Neuronal stem cell (in vitro differentiated cells): Measurements from ENCODE around the gene TRAF3.

Experiments
- DNase-seq: peaks from one replicate; pipeline ENCODE4 v3.0.0-alpha.2; 2013; ENCODE audit warnings: low spot score
- H2AFZ ChIP-seq: one replicate; pipeline ENCODE4 v1.6.1; 2013; ENCODE audit warnings: mild to moderate bottlenecking, low read length, inconsistent platforms
- H2AK5ac ChIP-seq: 2 replicates; pipeline ENCODE4 v1.6.1; 2013; ENCODE audit warnings: low read depth, mild to moderate bottlenecking, inconsistent platforms, low read length, moderate library complexity, mixed read lengths
- H2BK120ac ChIP-seq: 2 replicates; pipeline ENCODE4 v1.6.1; 2013; ENCODE audit warnings: low read depth, mild to moderate bottlenecking, inconsistent platforms, low read length, moderate library complexity, mixed read lengths
- H2BK12ac ChIP-seq: one replicate; pipeline ENCODE4 v1.6.1; 2013; ENCODE audit warnings: low read length, inconsistent platforms
- H2BK15ac ChIP-seq: 2 replicates; pipeline ENCODE4 v1.6.1; 2013; ENCODE audit warnings: mild to moderate bottlenecking, low read length, inconsistent platforms, mixed read lengths
- H2BK5ac ChIP-seq: one replicate; pipeline ENCODE4 v1.6.1; 2013; ENCODE audit warnings: inconsistent platforms, mild to moderate bottlenecking, low read length, moderate library complexity
- H3K14ac ChIP-seq: one replicate; pipeline ENCODE4 v1.6.1; 2013; ENCODE audit warnings: low read length, inconsistent platforms
- H3K18ac ChIP-seq: 2 replicates; pipeline ENCODE4 v1.6.1; 2013; ENCODE audit warnings: low read length, inconsistent platforms
- H3K23ac ChIP-seq: 2 replicates; pipeline ENCODE4 v1.6.1; 2013; ENCODE audit warnings: low read depth, mild to moderate bottlenecking, mixed read lengths, low read length, inconsistent platforms; ENCODE audit not compliant: poor library complexity
- H3K27ac ChIP-seq: replicated peaks from 3 replicates; pipeline ENCODE4 v1.5.1; 2013; ENCODE audit warnings: low read length, inconsistent platforms
- H3K27me3 ChIP-seq, 3 experiments: 2 replicates each; pipeline ENCODE4 v1.6.1; 2013; ENCODE audit warnings: low read length in 3 of 3, mild to moderate bottlenecking in 2 of 3, inconsistent platforms in 1 of 3, low read depth in 1 of 3, mixed read lengths in 1 of 3, moderate library complexity in 1 of 3; ENCODE audit not compliant: control insufficient read depth in 3 of 3, insufficient read depth in 3 of 3
- H3K36me3 ChIP-seq, 2 donors: replicated peaks in 1 of 2; 2 replicates each; pipeline ENCODE4 v1.6.1; 2013; ENCODE audit warnings: low read length in 2 of 2; ENCODE audit not compliant: control insufficient read depth in 2 of 2, insufficient read depth in 2 of 2
- H3K4ac ChIP-seq: 2 replicates; pipeline ENCODE4 v1.6.1; 2013; ENCODE audit warnings: inconsistent platforms, mild to moderate bottlenecking, low read length, moderate library complexity
- H3K4me1 ChIP-seq, 2 donors: 1 replicate in 1 of 2; 2 replicates in 1 of 2; pipeline ENCODE4 v1.6.1; 2013; ENCODE audit warnings: low read length in 2 of 2, low read depth in 1 of 2; ENCODE audit not compliant: control insufficient read depth in 2 of 2, insufficient read depth in 1 of 2
- H3K4me2 ChIP-seq: one replicate; pipeline ENCODE4 v1.6.1; 2013; ENCODE audit warnings: mild to moderate bottlenecking, low read length, inconsistent platforms; ENCODE audit not compliant: insufficient read depth, poor library complexity, severe bottlenecking
- H3K4me3 ChIP-seq, 2 donors: 2 replicates each; pipeline ENCODE4 v1.5.1; 2013; ENCODE audit warnings: low read length in 2 of 2, mild to moderate bottlenecking in 2 of 2, inconsistent platforms in 1 of 2, moderate library complexity in 1 of 2
- H3K79me1 ChIP-seq: one replicate; pipeline ENCODE4 v1.6.1; 2013; ENCODE audit warnings: low read depth, mild to moderate bottlenecking, inconsistent platforms, low read length, moderate library complexity
- H3K9ac ChIP-seq: one replicate; pipeline ENCODE4 v1.6.1; 2013; ENCODE audit warnings: mild to moderate bottlenecking, low read depth, low read length, inconsistent platforms; ENCODE audit not compliant: poor library complexity
- H3K9me3 ChIP-seq, 2 donors: replicated peaks in 1 of 2; 2 replicates each; pipeline versions ENCODE3 to v1.6.1; 2013; ENCODE audit warnings: low read length in 2 of 2, mild to moderate bottlenecking in 2 of 2, inconsistent platforms in 1 of 2, low read depth in 1 of 2, mixed read lengths in 1 of 2, moderate library complexity in 1 of 2; ENCODE audit not compliant: control insufficient read depth in 2 of 2, insufficient read depth in 1 of 2
- H4K8ac ChIP-seq: one replicate; pipeline ENCODE4 v1.6.1; 2013; ENCODE audit warnings: low read depth, mild to moderate bottlenecking, inconsistent platforms, low read length, moderate library complexity
- H4K91ac ChIP-seq: one replicate; pipeline ENCODE4 v1.6.1; 2013; ENCODE audit warnings: low read length, low read depth, mild to moderate bottlenecking, inconsistent platforms; ENCODE audit not compliant: poor library complexity
- WGBS, 2 donors: extraction: QIAGEN DNeasy Blood & Tissue Kit; methylation state at CpG; one replicate each; pipeline ENCODE4 v1.1.7; 2013; ENCODE audit warnings: missing lambda C conversion rate in 2 of 2, mixed read lengths in 1 of 2; ENCODE audit not compliant: insufficient read length in 2 of 2, insufficient replicate concordance in 1 of 2; ENCODE audit errors: extremely low coverage in 2 of 2; 5-methylcytosine and 5-hydroxymethylcytosine counted together

TRAF3 gene

DNA sequence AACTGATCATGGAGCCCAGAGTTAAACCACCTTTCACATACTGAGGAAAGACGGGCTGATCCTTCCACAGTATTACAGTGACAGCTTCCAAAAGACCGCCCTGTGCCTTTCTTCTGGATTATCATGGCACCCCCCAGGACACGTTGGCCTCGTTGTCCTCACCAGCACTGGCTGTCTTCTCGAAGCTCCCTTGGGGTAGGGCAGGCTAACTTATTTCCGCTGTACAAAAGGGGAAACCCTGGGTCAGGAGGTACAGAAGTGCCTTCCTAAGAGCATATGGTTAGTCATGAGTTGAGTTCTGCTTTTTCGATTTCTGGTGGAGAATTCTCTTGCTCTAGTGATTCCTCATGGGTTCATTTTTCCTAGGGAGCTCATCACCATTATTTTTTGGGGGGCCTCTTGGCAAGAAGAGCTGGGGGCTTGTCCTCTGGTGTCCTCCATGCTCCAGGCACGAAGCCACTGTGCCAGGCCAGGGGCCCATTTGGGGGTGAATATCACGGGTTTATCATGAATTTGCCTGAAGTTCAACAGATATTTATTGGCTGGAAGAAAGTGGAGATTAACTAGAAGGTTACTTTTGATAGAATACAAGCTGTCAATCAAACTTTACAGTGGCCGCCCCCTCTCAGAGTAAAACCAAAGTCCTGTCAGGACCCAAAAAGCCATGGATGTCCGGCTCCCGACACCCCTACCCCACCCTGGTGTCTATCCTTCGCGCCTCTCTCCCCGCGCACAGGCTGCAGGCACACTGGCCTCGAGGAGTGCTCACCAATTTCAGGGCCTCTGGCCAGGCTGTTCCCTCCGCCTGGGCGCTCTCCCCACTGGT is 8.8 kb upstream of the TRAF3 start:
- Histone ChIP-seq H2BK5ac (no peak overlapping the region), H3K27me3 (no peaks in the 10 kb centered on the region), H3K23ac (no peak overlapping the region), H4K8ac (no peak overlapping the region), H2BK12ac (no peak overlapping the region), H2BK15ac (no peak overlapping the region), H3K4me1 (peaks cover 5 to 9% of the 10 kb centered on the region in 2 donors), H2AFZ (no peak overlapping the region), H4K91ac (no peak overlapping the region), H3K4ac (no peak overlapping the region), H3K36me3 (no peaks in the 10 kb centered on the region), H3K9me3 (no peaks in the 10 kb centered on the region), H3K18ac (no peak overlapping the region), H2BK120ac (no peak overlapping the region), H3K4me3 (no peak overlapping the region), H3K9ac (no peak overlapping the region), H3K79me1 (no peaks in the 10 kb centered on the region), H2AK5ac (peak overlapping the region; percentile 83), H3K4me2 (no peak overlapping the region), H3K14ac (no peak overlapping the region), H3K27ac (no peak overlapping the region)
- WGBS, 2 donors: no CpG with 5 or more reads among the region's 19 CpGs
- DNase-seq: no peak

DNA sequence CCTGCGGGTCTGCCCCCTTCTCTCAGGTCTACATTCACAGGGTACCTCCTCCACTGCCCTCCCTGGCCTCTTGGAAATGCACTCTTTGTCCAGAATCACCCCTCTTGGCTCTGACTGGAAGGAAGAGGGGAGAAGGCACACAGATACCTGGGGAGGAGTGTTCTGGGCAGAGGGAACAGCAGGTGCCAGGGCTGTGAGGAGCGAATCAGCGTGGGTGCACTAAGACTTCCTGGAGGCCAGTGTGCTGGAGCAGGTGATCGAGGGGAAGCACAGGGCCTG is 8.3 kb upstream of the TRAF3 start:
- no peaks in the 10 kb centered on the region for H3K36me3 ChIP-seq
- peak overlapping the region; percentile 21 for H2BK15ac ChIP-seq
- no peak overlapping the region for H3K4ac ChIP-seq
- H3K23ac ChIP-seq: no peak overlapping the region
- no peak overlapping the region for H2BK12ac ChIP-seq
- no peak overlapping the region for H2BK120ac ChIP-seq
- no peak overlapping the region for H3K4me3 ChIP-seq
- no peaks in the 10 kb centered on the region for H3K27me3 ChIP-seq
- DNase-seq: no peak
- peaks cover 5 to 9% of the 10 kb centered on the region in 2 donors for H3K4me1 ChIP-seq
- H4K8ac ChIP-seq: no peak overlapping the region
- no peak overlapping the region for H3K27ac ChIP-seq
- H3K9ac ChIP-seq: no peak overlapping the region
- no peak overlapping the region for H3K14ac ChIP-seq
- H3K18ac ChIP-seq: peak overlapping the region; percentile 76
- H2AFZ ChIP-seq: no peak overlapping the region
- no peaks in the 10 kb centered on the region for H3K79me1 ChIP-seq
- no peaks in the 10 kb centered on the region for H3K9me3 ChIP-seq
- no peak overlapping the region for H2BK5ac ChIP-seq
- H2AK5ac ChIP-seq: peak overlapping the region; percentile 83
- no CpG with 5 or more reads among the region's 4 CpGs for WGBS, 2 donors
- H3K4me2 ChIP-seq: no peak overlapping the region
- no peak overlapping the region for H4K91ac ChIP-seq

DNA sequence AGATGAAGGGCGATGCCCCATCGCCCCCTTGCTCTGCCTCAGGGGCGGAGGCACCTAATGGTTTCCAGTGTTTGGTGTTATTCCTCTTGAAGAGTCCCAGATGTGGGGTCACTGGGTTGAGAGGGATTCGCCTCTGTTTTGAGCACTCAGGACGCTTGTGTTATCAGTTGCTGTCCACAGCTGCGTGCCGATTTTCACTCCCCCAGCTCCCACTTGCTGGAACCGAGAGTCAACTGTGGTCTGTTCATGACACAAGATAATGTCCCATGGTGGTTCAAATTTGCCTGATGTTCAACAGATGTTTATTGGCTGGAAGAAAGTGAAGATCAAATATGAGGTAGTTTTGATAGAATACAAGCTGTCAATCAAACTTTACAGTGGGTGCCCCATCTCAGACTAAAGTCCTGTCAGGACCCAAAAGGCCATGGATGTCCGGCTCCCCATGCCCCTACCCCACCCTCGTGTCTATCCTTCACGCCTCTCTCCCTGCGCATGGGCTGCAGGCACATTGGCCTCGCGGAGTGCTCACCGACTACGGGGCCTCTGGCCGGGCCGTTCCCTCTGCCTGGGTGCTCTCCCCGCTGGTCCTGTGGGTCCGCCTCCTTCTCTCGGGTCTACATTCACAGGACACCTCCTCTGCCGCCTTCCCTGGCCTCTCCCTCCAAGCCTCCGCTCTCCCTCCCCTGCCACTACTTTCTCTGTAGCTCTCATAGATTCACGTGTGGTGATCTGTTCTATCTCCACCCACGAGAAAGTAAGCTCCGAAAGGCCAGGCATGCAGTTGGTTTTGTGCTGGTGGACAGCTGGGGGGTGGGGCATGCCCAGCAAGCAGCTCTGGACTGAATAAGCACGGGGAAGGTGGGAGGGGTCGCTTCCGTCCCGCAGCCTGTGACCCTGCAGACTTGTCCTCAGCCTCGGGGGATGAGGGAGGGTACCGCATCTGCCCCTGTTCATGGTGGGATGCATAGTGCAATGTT is 6.8 kb upstream of the TRAF3 start:
- DNase-seq: no peak
- H2BK5ac ChIP-seq: peak overlapping the region; percentile 46
- H3K79me1 ChIP-seq: no peaks in the 10 kb centered on the region
- H3K9me3 ChIP-seq: no peaks in the 10 kb centered on the region
- no peak overlapping the region for H3K9ac ChIP-seq
- H3K14ac ChIP-seq: peak overlapping the region; percentile 56
- no peaks in the 10 kb centered on the region for H3K36me3 ChIP-seq
- peak overlapping the region; percentile 98 for H3K23ac ChIP-seq
- peak overlapping the region; percentile 75 for H2AK5ac ChIP-seq
- H2AFZ ChIP-seq: peak overlapping the region; percentile 81
- peak overlapping the region; percentile 92 for H3K18ac ChIP-seq
- H3K4me3 ChIP-seq: no peak overlapping the region
- H4K91ac ChIP-seq: peak overlapping the region; percentile 53
- no peak overlapping the region for H3K4ac ChIP-seq
- H3K27ac ChIP-seq: no peak overlapping the region
- H3K27me3 ChIP-seq: no peaks in the 10 kb centered on the region
- H2BK15ac ChIP-seq: peak overlapping the region; percentile 85
- peak overlapping the region; percentile 95 for H2BK120ac ChIP-seq
- WGBS, 2 donors: no CpG with 5 or more reads among the region's 32 CpGs
- peak overlapping the region; percentile 56 for H4K8ac ChIP-seq
- H2BK12ac ChIP-seq: no peak overlapping the region
- no peak overlapping the region for H3K4me2 ChIP-seq
- peaks cover 9 to 12% of the 10 kb centered on the region in 2 donors for H3K4me1 ChIP-seq

DNA sequence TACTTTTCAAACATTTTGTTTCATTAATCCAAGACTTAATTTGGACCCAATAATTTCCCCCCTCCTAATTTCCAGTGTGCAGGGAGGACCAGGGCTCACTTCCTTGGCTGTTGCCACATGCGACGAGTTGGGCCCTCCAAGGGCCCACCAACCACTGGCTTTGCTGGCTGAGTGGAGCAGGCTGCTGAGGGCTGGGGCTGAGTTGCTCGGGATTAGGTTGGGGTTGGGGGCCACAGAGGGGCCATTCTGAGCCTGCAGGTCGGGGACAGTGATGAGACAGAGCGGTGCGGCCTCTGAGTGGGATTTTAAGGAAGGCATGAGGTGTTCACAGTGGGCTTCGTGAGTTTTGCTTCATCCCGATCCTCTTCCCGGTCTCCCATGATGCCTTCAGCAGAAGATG is 6.1 kb upstream of the TRAF3 start:
- no peaks in the 10 kb centered on the region for H3K36me3 ChIP-seq
- H2AFZ ChIP-seq: no peak overlapping the region
- no peaks in the 10 kb centered on the region for H3K27me3 ChIP-seq
- H3K14ac ChIP-seq: no peak overlapping the region
- WGBS, 2 donors: no CpG with 5 or more reads among the region's 9 CpGs
- H3K9ac ChIP-seq: no peak overlapping the region
- no peak overlapping the region for H2BK15ac ChIP-seq
- no peak for DNase-seq
- H3K79me1 ChIP-seq: no peaks in the 10 kb centered on the region
- no peak overlapping the region for H4K91ac ChIP-seq
- H3K4me3 ChIP-seq: no peak overlapping the region
- H2BK120ac ChIP-seq: no peak overlapping the region
- peak overlapping the region; percentile 38 for H3K18ac ChIP-seq
- no peak overlapping the region for H2BK5ac ChIP-seq
- H4K8ac ChIP-seq: no peak overlapping the region
- no peak overlapping the region for H3K27ac ChIP-seq
- H3K23ac ChIP-seq: no peak overlapping the region
- no peak overlapping the region for H3K4ac ChIP-seq
- H2AK5ac ChIP-seq: peak overlapping the region; percentile 91
- H3K9me3 ChIP-seq: no peaks in the 10 kb centered on the region
- no peak overlapping the region for H3K4me2 ChIP-seq
- H2BK12ac ChIP-seq: no peak overlapping the region
- peaks cover 9 to 12% of the 10 kb centered on the region in 2 donors for H3K4me1 ChIP-seq
